Measurements from ENCODE around the gene DBP. TPM values are rescaled to one million over a fixed set of nuclear protein-coding genes. Genes with fewer than 3 reads are reported as not detected.

DBP gene
- polyA plus RNA-seq, 3 donors = 12.8 to 22.3 (median 17.5) TPM

GRCh38 chr19:48642862-48643261 lies 5.7 kb upstream of the DBP start:
- H4K20me1 ChIP-seq (ENCODE audit: insufficient read depth, low read length) = no peaks in the 10 kb centered on the region
- WGBS (ENCODE audit: insufficient coverage) = 96% methylated on average over 4 of the region's 5 CpGs
- peaks cover 7% of the 10 kb centered on the region for H3K79me2 ChIP-seq (ENCODE audit: insufficient read depth, low read length)
- H3K27me3 ChIP-seq (ENCODE audit: control insufficient read depth in 2 of 2, insufficient read depth in 2 of 2, low read length in 2 of 2) = peaks cover 0 to 10% of the 10 kb centered on the region in 2 donors
- no peak overlapping the region for H3K4me3 ChIP-seq (replicated peaks in 1 of 3; ENCODE audit: low read depth in 2 of 3, low read length in 3 of 3)
- peaks cover 46% of the 10 kb centered on the region for H3K4me1 Mint-ChIP-seq
- no peaks in the 10 kb centered on the region for H3K9me3 ChIP-seq (replicated peaks in 1 of 2; ENCODE audit: control insufficient read depth in 1 of 2, insufficient read depth in 1 of 2, low read length in 2 of 2)
- H2AFZ ChIP-seq (ENCODE audit: insufficient read depth, low read depth, low read length, poor library complexity, severe bottlenecking) = no peak overlapping the region
- H3K4me2 ChIP-seq (replicated peaks; ENCODE audit: extremely low read depth, low read length, poor library complexity, severe bottlenecking) = no peak overlapping the region
- no peaks in the 10 kb centered on the region for H3K36me3 ChIP-seq (replicated peaks in 1 of 2; ENCODE audit: control insufficient read depth in 1 of 2, insufficient read depth in 2 of 2, low read length in 2 of 2)
- intact Hi-C loops (cut with micrococcal nuclease) = loop anchor here in 1 of 2 donors (5.0 to 10.0 kb wide), 3 partner anchors 34 to 192 kb away; partner anchors contain the start of genes HSD17B14 and MAMSTR
- H3K27me3 Mint-ChIP-seq (ENCODE audit: low read depth in 3 of 3) = peaks cover 11 to 31% (median 30%) of the 10 kb centered on the region in 3 donors
- TF ChIP-seq CTCF (IDR thresholded peaks at IDR 0.05) = no peak
- H3K27ac ChIP-seq (ENCODE audit: low read depth in 1 of 2, low read length in 2 of 2) = no peak overlapping the region
- H3K27ac Mint-ChIP-seq = no peak overlapping the region
- H3K9ac ChIP-seq (ENCODE audit: insufficient read depth, low read length, poor library complexity, severe bottlenecking) = no peak overlapping the region
- no peak overlapping the region for H3K4me3 Mint-ChIP-seq
- peaks cover 33 to 48% of the 10 kb centered on the region in 2 donors for H3K4me1 ChIP-seq (ENCODE audit: control insufficient read depth in 1 of 2, insufficient read depth in 2 of 2, low read length in 2 of 2)
- H3K9me3 Mint-ChIP-seq = peaks cover 0 to 5% (median 3%) of the 10 kb centered on the region in 7 donors
- no peak for DNase-seq
- H3K36me3 Mint-ChIP-seq = peaks cover 3 to 5% of the 10 kb centered on the region in 2 donors

DNA sequence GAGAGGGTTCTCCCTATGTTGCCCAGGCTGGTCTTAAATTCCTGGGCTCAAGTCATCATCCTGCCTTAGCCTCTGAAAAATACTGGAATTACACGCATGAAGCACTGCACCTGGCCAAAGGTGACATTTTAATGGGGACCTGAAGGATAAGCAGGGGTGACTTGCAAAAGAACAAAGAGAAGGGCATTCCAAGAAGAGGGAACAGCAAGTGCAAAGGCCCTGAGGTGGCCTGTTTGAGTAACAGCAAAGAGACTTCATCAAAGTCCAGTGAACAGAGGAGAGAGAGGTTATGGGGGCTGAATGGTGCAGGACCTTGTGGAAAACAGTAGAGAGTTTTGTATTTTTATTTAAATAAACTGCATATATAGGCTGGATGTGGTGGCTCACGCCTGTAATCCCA lies 4.7 kb upstream of the DBP start:
- Mint-ChIP-seq H3K4me3 (no peak overlapping the region), H3K4me1 (peaks cover 41% of the 10 kb centered on the region), H3K27ac (no peak overlapping the region), H3K9me3 (peaks cover 0 to 5% (median 3%) of the 10 kb centered on the region in 7 donors), H3K27me3 (ENCODE audit: low read depth in 3 of 3) (peaks cover 11 to 29% (median 26%) of the 10 kb centered on the region in 3 donors), H3K36me3 (peaks cover 3 to 5% of the 10 kb centered on the region in 2 donors)
- Histone ChIP-seq H3K9ac (ENCODE audit: insufficient read depth, low read length, poor library complexity, severe bottlenecking) (no peak overlapping the region), H3K27me3 (ENCODE audit: control insufficient read depth in 2 of 2, insufficient read depth in 2 of 2, low read length in 2 of 2) (peaks cover 0 to 10% of the 10 kb centered on the region in 2 donors), H4K20me1 (ENCODE audit: insufficient read depth, low read length) (no peaks in the 10 kb centered on the region), H3K4me1 (ENCODE audit: control insufficient read depth in 1 of 2, insufficient read depth in 2 of 2, low read length in 2 of 2) (peaks cover 33 to 54% of the 10 kb centered on the region in 2 donors), H3K79me2 (ENCODE audit: insufficient read depth, low read length) (peaks cover 8% of the 10 kb centered on the region), H3K36me3 (replicated peaks in 1 of 2; ENCODE audit: control insufficient read depth in 1 of 2, insufficient read depth in 2 of 2, low read length in 2 of 2) (no peaks in the 10 kb centered on the region), H3K4me2 (replicated peaks; ENCODE audit: extremely low read depth, low read length, poor library complexity, severe bottlenecking) (no peak overlapping the region), H3K9me3 (replicated peaks in 1 of 2; ENCODE audit: control insufficient read depth in 1 of 2, insufficient read depth in 1 of 2, low read length in 2 of 2) (no peaks in the 10 kb centered on the region), H2AFZ (ENCODE audit: insufficient read depth, low read depth, low read length, poor library complexity, severe bottlenecking) (no peak overlapping the region), H3K27ac (ENCODE audit: low read depth in 1 of 2, low read length in 2 of 2) (no peak overlapping the region), H3K4me3 (replicated peaks in 1 of 3; ENCODE audit: low read depth in 2 of 3, low read length in 3 of 3) (no peak overlapping the region)
- 80% methylated on average over 1 of the region's 2 CpGs for WGBS (ENCODE audit: insufficient coverage)
- DNase-seq = no peak
- intact Hi-C loops (cut with micrococcal nuclease) = loop anchor here in 1 of 2 donors (5.0 to 10.0 kb wide), 3 partner anchors 35 to 193 kb away; partner anchors contain the start of genes HSD17B14 and MAMSTR
- no peak for TF ChIP-seq CTCF (IDR thresholded peaks at IDR 0.05)

All from CD14-positive monocyte (primary cell).